IMR-90 (cell line): Measurements from ENCODE around the gene CYP46A1. TPM values are rescaled to one million over a fixed set of nuclear protein-coding genes. Genes with fewer than 3 reads are reported as not detected.

Experiments used
- ATAC-seq: fragments of 200-7000 bp; cut with Tn5 transposase; 2 replicates; pipeline ENCODE4 v1.9.1; 2020; ENCODE audit warnings: low read depth, mild to moderate bottlenecking, moderate library complexity
- BruUV-seq: library from RNA; stranded (reverse); fragments of 400-500 nt; replicated peaks from 2 replicates; lab custom pipeline; 2021; lab: Mats Ljungman, UMichigan
- CTCF ChIA-PET: fragments of 300-600 bp; formaldehyde crosslinking; extraction: SDS; loops from one replicate; lab custom pipeline; 2021; ENCODE audit warnings: antibody characterized with exemption; lab: Yijun Ruan, JAX
- POLR2A ChIA-PET: fragments of 300-600 bp; sonication (Branson Sonifier 250); formaldehyde crosslinking; loops from one replicate; lab custom pipeline; 2022; ENCODE audit warnings: antibody characterized with exemption; ENCODE audit not compliant: unreplicated experiment; lab: Charles Lee
- DNase-seq: peaks from one replicate; pipeline ENCODE4 v3.0.0; 2013
- H2AFZ ChIP-seq: replicated peaks from 2 replicates; pipeline ENCODE3; 2013; ENCODE audit warnings: low read length, mild to moderate bottlenecking; ENCODE audit not compliant: poor library complexity
- H2AK5ac ChIP-seq: 2 replicates; pipeline ENCODE4 v1.6.1; 2013; ENCODE audit warnings: low read depth, low read length, inconsistent platforms
- H2AK9ac ChIP-seq: replicated peaks from 2 replicates; pipeline ENCODE3; 2013; ENCODE audit warnings: mild to moderate bottlenecking, low read depth, low read length, moderate library complexity; ENCODE audit not compliant: poor library complexity
- H2BK120ac ChIP-seq: 2 replicates; pipeline ENCODE4 v1.6.1; 2013; ENCODE audit warnings: low read depth, low read length, inconsistent platforms
- H2BK15ac ChIP-seq: 3 replicates; pipeline ENCODE4 v1.6.1; 2013; ENCODE audit warnings: low read depth, low read length, inconsistent platforms
- H2BK20ac ChIP-seq: 2 replicates; pipeline ENCODE4 v1.6.1; 2013; ENCODE audit warnings: low read depth, mild to moderate bottlenecking, inconsistent platforms, low read length, moderate library complexity
- H2BK5ac ChIP-seq: 2 replicates; pipeline ENCODE4 v1.6.1; 2013; ENCODE audit warnings: mild to moderate bottlenecking, low read depth, low read length, inconsistent platforms; ENCODE audit not compliant: poor library complexity, severe bottlenecking
- H3K14ac ChIP-seq: replicated peaks from 2 replicates; pipeline ENCODE4 v1.6.1; 2013; ENCODE audit warnings: low read depth, low read length, inconsistent platforms
- H3K18ac ChIP-seq: 2 replicates; pipeline ENCODE4 v1.6.1; 2013; ENCODE audit warnings: low read depth, low read length, control low read depth
- H3K23ac ChIP-seq: 2 replicates; pipeline ENCODE4 v1.6.1; 2013; ENCODE audit warnings: low read depth, low read length, inconsistent platforms
- H3K27ac ChIP-seq: 2 replicates; pipeline ENCODE4 v1.5.1; 2013; ENCODE audit warnings: mild to moderate bottlenecking, control low read depth, low read length; ENCODE audit not compliant: insufficient read depth
- H3K27me3 ChIP-seq: 2 replicates; pipeline ENCODE4 v1.6.1; 2013; ENCODE audit warnings: low read length; ENCODE audit not compliant: control insufficient read depth, insufficient read depth
- H3K36me3 ChIP-seq: 2 replicates; pipeline ENCODE4 v1.6.1; 2013; ENCODE audit warnings: low read length, mixed read lengths; ENCODE audit not compliant: control insufficient read depth, insufficient read depth
- H3K4ac ChIP-seq: 2 replicates; pipeline ENCODE4 v1.6.1; 2013; ENCODE audit warnings: low read depth, low read length, inconsistent platforms
- H3K4me1 ChIP-seq: 2 replicates; pipeline ENCODE4 v1.6.1; 2013; ENCODE audit warnings: low read length, mixed read lengths; ENCODE audit not compliant: control insufficient read depth, insufficient read depth
- H3K4me2 ChIP-seq: 2 replicates; pipeline ENCODE4 v1.6.1; 2013; ENCODE audit warnings: low read depth, mild to moderate bottlenecking, control low read depth, low read length, moderate library complexity
- H3K4me3 ChIP-seq: 2 replicates; pipeline ENCODE4 v1.5.1; 2013; ENCODE audit warnings: low read depth, mild to moderate bottlenecking, control low read depth, low read length, moderate library complexity; ENCODE audit not compliant: insufficient read depth
- H3K56ac ChIP-seq: 2 replicates; pipeline ENCODE4 v1.6.1; 2013; ENCODE audit warnings: low read length, inconsistent platforms; ENCODE audit not compliant: insufficient read depth; ENCODE audit errors: extremely low read depth
- H3K79me1 ChIP-seq, 2 experiments: 2 replicates each; pipeline ENCODE4 v1.6.1; 2013; ENCODE audit warnings: low read length in 2 of 2, inconsistent platforms in 1 of 2, low read depth in 1 of 2
- H3K9ac ChIP-seq: 2 replicates; pipeline ENCODE4 v1.6.1; 2013; ENCODE audit warnings: low read depth, low read length, control low read depth
- H3K9me1 ChIP-seq: 2 replicates; pipeline ENCODE4 v1.6.1; 2013; ENCODE audit warnings: low read length, inconsistent platforms; ENCODE audit not compliant: insufficient read depth
- H3K9me3 ChIP-seq: 2 replicates; pipeline ENCODE4 v1.6.1; 2013; ENCODE audit warnings: low read length; ENCODE audit not compliant: control insufficient read depth, insufficient read depth
- H4K20me1 ChIP-seq: 2 replicates; pipeline ENCODE4 v1.6.1; 2013; ENCODE audit warnings: low read length, inconsistent platforms; ENCODE audit not compliant: insufficient read depth
- H4K5ac ChIP-seq: 2 replicates; pipeline ENCODE4 v1.6.1; 2013; ENCODE audit warnings: mild to moderate bottlenecking, low read depth, low read length, control low read depth
- H4K8ac ChIP-seq, 2 experiments: 2 replicates each; pipeline ENCODE4 v1.6.1; 2013; ENCODE audit warnings: low read depth in 2 of 2, low read length in 2 of 2, control low read depth in 1 of 2, inconsistent platforms in 1 of 2
- H4K91ac ChIP-seq: 2 replicates; pipeline ENCODE4 v1.6.1; 2013; ENCODE audit warnings: low read depth, low read length, inconsistent platforms; ENCODE audit not compliant: insufficient read depth
- BHLHE40 ChIP-seq: fragments of 150-350 bp; IDR thresholded peaks from 2 replicates; pipeline ENCODE4 v1.6.1; 2016; ENCODE audit warnings: mild to moderate bottlenecking, low read depth, low read length
- FOS ChIP-seq: fragments of 150-350 bp; IDR thresholded peaks from 2 replicates; pipeline ENCODE4 v1.6.1; 2016; ENCODE audit warnings: low read depth, low read length
- MAFK ChIP-seq: IDR thresholded peaks from 2 replicates; pipeline ENCODE4 v1.6.1; 2012; ENCODE audit warnings: low read depth, low read length, improper control_type of control experiment
- MAZ ChIP-seq: IDR thresholded peaks from 2 replicates; pipeline ENCODE4 v1.6.1; 2012; ENCODE audit warnings: low read depth, mild to moderate bottlenecking, low read length, improper control_type of control experiment, moderate library complexity, borderline replicate concordance
- MXI1 ChIP-seq: IDR thresholded peaks from 2 replicates; pipeline ENCODE4 v1.6.1; 2012; ENCODE audit warnings: low read depth, mild to moderate bottlenecking, low read length, moderate library complexity, borderline replicate concordance
- NFE2L2 ChIP-seq: fragments of 150-350 bp; IDR thresholded peaks from 2 replicates; pipeline ENCODE4 v1.6.1; 2016; ENCODE audit warnings: low read depth, mild to moderate bottlenecking, low read length
- RCOR1 ChIP-seq: IDR thresholded peaks from 2 replicates; pipeline ENCODE4 v1.6.1; 2012; ENCODE audit warnings: mild to moderate bottlenecking, low read length, improper control_type of control experiment; ENCODE audit not compliant: insufficient replicate concordance
- WGBS, 2 experiments: methylation state at CpG; one replicate each; pipeline versions ENCODE4 v1.1.5 to v1.1.7; 2013; ENCODE audit warnings: missing lambda C conversion rate in 2 of 2; ENCODE audit not compliant: insufficient read length in 1 of 2; ENCODE audit errors: extremely low coverage in 2 of 2; 5-methylcytosine and 5-hydroxymethylcytosine counted together
- dilution Hi-C: fragments of 300-500 bp; cut with HindIII; formaldehyde crosslinking; loops from one replicate; pipeline ENCODE4 v1.14.3; 2018; ENCODE audit warnings: low sequenced_read_pairs; ENCODE audit not compliant: unreplicated experiment
- in situ Hi-C: fragments of 300-500 bp; cut with MboI; formaldehyde crosslinking; loops from 3 replicates; pipeline ENCODE4 v1.14.3; 2019; ENCODE audit warnings: low sequenced_read_pairs, inconsistent platforms, mixed read lengths
- intact Hi-C: fragments of 100-400 bp; cut with micrococcal nuclease; formaldehyde crosslinking; loops from 2 replicates; pipeline ENCODE4 v1.10.0; 2022
- polyA plus RNA-seq, 3 experiments: library from polyadenylated mRNA; depleted of rRNA; stranded (reverse); fragments of >200 nt; gene quantifications; 2 replicates each; pipeline ENCODE4 v1.2.3, GENCODE V29; 2012; ENCODE audit warnings: low replicate concordance in 1 of 3
- total RNA-seq: library from RNA; depleted of rRNA; stranded (reverse); fragments of >200 nt; gene quantifications from 2 replicates; pipeline ENCODE4 v1.2.3, GENCODE V29; 2012

CYP46A1 gene
- total and polyA plus RNA-seq, 2 of the 4 experiments (the other 2 are of a cell fraction), result 0.18 to 0.31 TPM

DNA sequence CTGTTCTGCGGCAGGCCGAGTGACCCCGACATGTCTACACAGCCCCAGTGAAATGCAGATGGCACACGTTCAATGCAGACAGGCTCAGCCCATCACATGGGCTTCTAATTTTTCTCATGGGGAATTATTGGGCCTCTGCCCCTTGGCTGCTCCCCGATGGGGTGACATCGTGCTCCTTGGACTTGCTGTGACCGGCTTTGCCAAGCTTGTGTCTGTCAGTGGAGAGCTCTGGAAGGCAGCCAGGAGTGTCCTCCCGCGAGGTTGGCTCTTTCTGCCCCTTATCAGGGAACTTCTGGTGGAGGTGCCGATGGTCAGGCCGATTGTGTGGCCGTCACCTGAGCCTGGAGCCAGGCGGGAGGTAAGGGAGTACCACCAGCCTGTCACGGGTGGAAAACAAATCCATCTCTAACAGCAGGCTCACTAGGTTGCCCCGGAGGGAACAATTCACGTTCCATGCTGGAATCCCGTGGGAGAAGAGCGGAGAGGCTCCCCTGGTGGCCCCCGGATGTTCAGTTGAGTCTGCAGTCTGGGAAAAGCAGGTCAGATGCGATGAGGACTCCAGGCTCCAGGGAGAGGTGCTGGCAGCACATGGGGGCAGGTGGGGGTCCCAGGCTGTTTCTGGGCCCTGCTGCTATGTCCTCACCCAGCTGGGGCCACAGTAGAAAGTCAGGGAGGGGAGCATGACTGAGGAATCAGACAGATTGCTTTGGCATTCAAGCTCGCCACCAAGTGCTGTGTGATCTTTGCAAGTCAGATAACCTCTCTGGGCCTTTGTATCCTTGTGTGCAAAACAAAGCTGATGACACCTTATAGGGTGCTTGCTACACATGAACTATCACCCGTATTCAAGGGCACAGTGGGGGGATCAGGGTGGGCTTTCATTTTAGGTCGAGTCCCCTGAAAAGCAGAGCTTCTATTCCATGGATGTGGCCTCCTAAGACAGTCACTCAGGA lies 65.9 kb downstream of the CYP46A1 start:
- H2AFZ ChIP-seq, result peak overlapping the region; percentile 23

More for the DNA sequence above, 65.9 kb downstream of the CYP46A1 start:
- Histone ChIP-seq H2AK5ac (peak overlapping the region; percentile 69), H2BK5ac (peak overlapping the region; percentile 6), H4K91ac (peak overlapping the region; percentile 95), H3K9me3 (no peaks in the 10 kb centered on the region), H3K56ac (no peak overlapping the region; the same call in 1 of the 2 replicates), H3K9me1 (peaks cover 29% of the 10 kb centered on the region), H3K27ac (no peak overlapping the region), H2AK9ac (peak overlapping the region; percentile 68), H4K5ac (no peak overlapping the region; the same call in 1 of the 2 replicates), H2BK15ac (peak overlapping the region; percentile 81; the same call in 2 of the 3 replicates), H3K14ac (peak overlapping the region; percentile 26; the same call in 1 of the 2 replicates), H3K4me1 (peaks cover 46% of the 10 kb centered on the region), H3K36me3 (no peaks in the 10 kb centered on the region), H3K18ac (peak overlapping the region; percentile 5; the same call in 1 of the 2 replicates), H3K23ac (no peak overlapping the region), H3K79me1 (peaks cover 0 to 22% of the 10 kb centered on the region in 2 experiments; a peak in 1 of 4 replicates), H3K4me2 (no peak overlapping the region), H4K8ac (peak overlapping the region in 1 of 2 experiments; percentile 21; a peak in 2 of 4 replicates), H3K27me3 (no peaks in the 10 kb centered on the region), H3K4me3 (no peak overlapping the region), H3K9ac (no peak overlapping the region), H3K4ac (peak overlapping the region; percentile 96), H2BK120ac (peak overlapping the region; percentile 98), H2BK20ac (peak overlapping the region; percentile 95), H4K20me1 (peaks cover 9% of the 10 kb centered on the region; the same call in 1 of the 2 replicates)
- dilution Hi-C loops, result no loop called here
- CTCF ChIA-PET, result interaction anchor here (0.5 kb wide), 2 partner anchors 44 to 216 kb away, joined by 3 read pairs; no protein-coding TSS in a partner anchor
- no TSS peak for BruUV-seq
- POLR2A ChIA-PET, result no interaction called here
- ATAC-seq, result no peak
- in situ Hi-C loops, result no loop called here
- DNase-seq, result no peak
- WGBS, 2 experiments, result 67% methylated on average over 13 of the region's 23 CpGs; no CpG with 5 or more reads in 1 of the 2 experiments
- intact Hi-C loops, result no loop called here
- TF ChIP-seq FOS (no peak), MAZ (no peak), BHLHE40 (no peak), NFE2L2 (no peak), MAFK (no peak), RCOR1 (no peak), MXI1 (no peak)
